Smooth muscle cell (in vitro differentiated cells): ENCODE results near the gene RGS7. TPM values are rescaled to one million over a fixed set of nuclear protein-coding genes. Genes with fewer than 3 reads are reported as not detected.

Experiments used
- DNase-seq: peaks from one replicate; lab custom pipeline; 2025; ENCODE audit not compliant: unreplicated experiment; lab: John Stamatoyannopoulos, UW
- H2AFZ ChIP-seq: fragments of 200-600 bp; sonication (generic); 2 replicates; pipeline ENCODE4 v1.6.0; 2016; ENCODE audit warnings: antibody characterized with exemption, low read depth, mild to moderate bottlenecking
- H3F3A ChIP-seq: fragments of 200-600 bp; sonication (generic); 2 replicates; pipeline ENCODE4 v1.6.0; 2017; ENCODE audit warnings: antibody characterized with exemption, low read depth
- H3K27ac ChIP-seq: fragments of 200-600 bp; sonication (generic); 2 replicates; pipeline ENCODE4 v1.5.1; 2016; ENCODE audit warnings: low read depth, mild to moderate bottlenecking
- H3K27me3 ChIP-seq: fragments of 200-600 bp; sonication (generic); 2 replicates; pipeline ENCODE4 v1.6.1; 2016; ENCODE audit warnings: low read depth, mild to moderate bottlenecking
- H3K36me3 ChIP-seq: fragments of 200-600 bp; sonication (generic); 2 replicates; pipeline ENCODE4 v1.5.1; 2016; ENCODE audit warnings: low read depth
- H3K4me1 ChIP-seq: fragments of 200-600 bp; sonication (generic); 2 replicates; pipeline ENCODE4 v1.5.1; 2016; ENCODE audit warnings: low read depth
- H3K4me2 ChIP-seq: fragments of 200-600 bp; sonication (generic); 2 replicates; pipeline ENCODE4 v1.6.0; 2016; ENCODE audit warnings: mild to moderate bottlenecking
- H3K4me3 ChIP-seq: fragments of 200-600 bp; sonication (generic); 2 replicates; pipeline ENCODE4 v1.5.1; 2016; ENCODE audit warnings: mild to moderate bottlenecking
- H3K79me2 ChIP-seq: fragments of 200-600 bp; sonication (generic); 2 replicates; pipeline ENCODE4 v1.6.0; 2016; ENCODE audit warnings: low read depth, mild to moderate bottlenecking
- H3K9ac ChIP-seq: fragments of 200-600 bp; sonication (generic); 2 replicates; pipeline ENCODE4 v1.6.0; 2016; ENCODE audit warnings: low read depth
- H3K9me3 ChIP-seq: fragments of 200-600 bp; sonication (generic); replicated peaks from 2 replicates; pipeline ENCODE4 v1.5.1; 2016; ENCODE audit warnings: low read depth
- H4K20me1 ChIP-seq: fragments of 200-600 bp; sonication (generic); 2 replicates; pipeline ENCODE4 v1.6.0; 2016; ENCODE audit warnings: low read depth
- CTCF ChIP-seq: fragments of 200-600 bp; sonication (generic); IDR thresholded peaks from 2 replicates; pipeline ENCODE4 v1.5.1; 2017; ENCODE audit warnings: borderline replicate concordance, mild to moderate bottlenecking, antibody characterized with exemption; ENCODE audit not compliant: insufficient read depth, poor library complexity, severe bottlenecking
- WGBS: methylation state at CpG from one replicate; pipeline ENCODE4 v1.1.7; 2016; ENCODE audit warnings: low lambda C conversion rate; 5-methylcytosine and 5-hydroxymethylcytosine counted together
- polyA plus RNA-seq: library from polyadenylated mRNA; unstranded; fragments of >200 nt; fragmentation: Nextera tagmentation; extraction: Ambion mirVana; gene quantifications from 2 replicates; pipeline ENCODE4 v1.2.1, GENCODE V29; 2016
- total RNA-seq: library from RNA; depleted of rRNA; stranded (reverse); fragments of >200 nt; gene quantifications from 2 replicates; pipeline ENCODE4 v1.2.3, GENCODE V29; 2014

The RGS7 gene
- total and polyA plus RNA-seq, 2 experiments from 2014 or later = 0.16 TPM; not detected in 1

- WGBS = 73% methylated on average over 2 of the region's 2 CpGs
- no peak for DNase-seq
- no peak overlapping the region for H3K9ac ChIP-seq
- H3K36me3 ChIP-seq = no peaks in the 10 kb centered on the region
- no peak overlapping the region for H3K27ac ChIP-seq
- H3F3A ChIP-seq = no peaks in the 10 kb centered on the region
- H2AFZ ChIP-seq = no peak overlapping the region
- no peaks in the 10 kb centered on the region for H3K9me3 ChIP-seq
- H3K4me2 ChIP-seq = no peak overlapping the region
- H3K4me1 ChIP-seq = no peaks in the 10 kb centered on the region
- no peak for TF ChIP-seq CTCF
- no peaks in the 10 kb centered on the region for H3K27me3 ChIP-seq
- no peak overlapping the region for H3K4me3 ChIP-seq
- H4K20me1 ChIP-seq = no peaks in the 10 kb centered on the region
- H3K79me2 ChIP-seq = no peaks in the 10 kb centered on the region
These were observed 13.0 kb downstream of the RGS7 start for GRCh38 chr1:241343956-241344355.

GRCh38 chr1:241336335-241336734 lies 20.7 kb downstream of the RGS7 start:
- Histone ChIP-seq H3F3A (no peaks in the 10 kb centered on the region), H2AFZ (no peak overlapping the region), H3K79me2 (no peaks in the 10 kb centered on the region), H3K27ac (no peak overlapping the region), H4K20me1 (no peaks in the 10 kb centered on the region), H3K4me2 (no peak overlapping the region), H3K9me3 (no peaks in the 10 kb centered on the region), H3K27me3 (peaks cover 4% of the 10 kb centered on the region), H3K36me3 (no peaks in the 10 kb centered on the region), H3K4me1 (no peaks in the 10 kb centered on the region), H3K4me3 (no peak overlapping the region), H3K9ac (no peak overlapping the region)
- no peak for TF ChIP-seq CTCF
- no peak for DNase-seq
- 41% methylated on average over 1 of the region's 1 CpG for WGBS

- no peak for TF ChIP-seq CTCF
- Histone ChIP-seq H3K27ac (no peak overlapping the region), H3K4me2 (no peak overlapping the region), H3K9ac (no peak overlapping the region), H3K79me2 (no peaks in the 10 kb centered on the region), H3K9me3 (no peaks in the 10 kb centered on the region), H3K4me1 (no peaks in the 10 kb centered on the region), H4K20me1 (no peaks in the 10 kb centered on the region), H3K27me3 (peaks cover 4% of the 10 kb centered on the region), H3K4me3 (no peak overlapping the region), H3F3A (no peaks in the 10 kb centered on the region), H2AFZ (no peak overlapping the region), H3K36me3 (no peaks in the 10 kb centered on the region)
- no peak for DNase-seq
- whole genome bisulfite sequencing = 90% methylated on average over 2 of the region's 2 CpGs
These were observed 24.0 kb downstream of the RGS7 start for GRCh38 chr1:241332987-241333386.

- Histone ChIP-seq H3K4me3 (no peak overlapping the region), H3K9ac (no peak overlapping the region), H2AFZ (no peak overlapping the region), H3K4me2 (no peak overlapping the region), H3K27me3 (peaks cover 4% of the 10 kb centered on the region), H4K20me1 (no peaks in the 10 kb centered on the region), H3F3A (no peaks in the 10 kb centered on the region), H3K9me3 (no peaks in the 10 kb centered on the region), H3K36me3 (no peaks in the 10 kb centered on the region), H3K79me2 (no peaks in the 10 kb centered on the region), H3K4me1 (no peaks in the 10 kb centered on the region), H3K27ac (no peak overlapping the region)
- WGBS = 81% methylated on average over 4 of the region's 4 CpGs
- no peak for TF ChIP-seq CTCF
- DNase-seq = no peak
These were observed 25.0 kb downstream of the RGS7 start for GRCh38 chr1:241332037-241332409.
